Mononuclear cell (primary cell): ENCODE data around the gene RBM6. TPM values are rescaled to one million over a fixed set of nuclear protein-coding genes. Genes with fewer than 3 reads are reported as not detected.

Source experiments
- H3K27me3 ChIP-seq: 2 replicates; pipeline ENCODE4 v1.6.0; 2011; ENCODE audit warnings: low read length, control low read depth; ENCODE audit not compliant: insufficient read depth
- H3K4me1 ChIP-seq: 2 replicates; pipeline ENCODE4 v1.5.1; 2011; ENCODE audit warnings: mild to moderate bottlenecking, low read length, control low read depth; ENCODE audit not compliant: insufficient read depth
- H3K4me3 ChIP-seq: 2 replicates; pipeline ENCODE4 v1.5.1; 2011; ENCODE audit warnings: mild to moderate bottlenecking, low read length, moderate library complexity
- H3K9me3 ChIP-seq: 2 replicates; pipeline ENCODE4 v1.5.1; 2011; ENCODE audit warnings: low read depth, mild to moderate bottlenecking, control low read depth, low read length
- total RNA-seq: library from RNA; depleted of rRNA; stranded (reverse); fragments of >200 nt; gene quantifications from one replicate; pipeline ENCODE4 v1.2.3, GENCODE V29; 2012

Gene RBM6
- total RNA-seq, 1 donor = 59.0 TPM

DNA sequence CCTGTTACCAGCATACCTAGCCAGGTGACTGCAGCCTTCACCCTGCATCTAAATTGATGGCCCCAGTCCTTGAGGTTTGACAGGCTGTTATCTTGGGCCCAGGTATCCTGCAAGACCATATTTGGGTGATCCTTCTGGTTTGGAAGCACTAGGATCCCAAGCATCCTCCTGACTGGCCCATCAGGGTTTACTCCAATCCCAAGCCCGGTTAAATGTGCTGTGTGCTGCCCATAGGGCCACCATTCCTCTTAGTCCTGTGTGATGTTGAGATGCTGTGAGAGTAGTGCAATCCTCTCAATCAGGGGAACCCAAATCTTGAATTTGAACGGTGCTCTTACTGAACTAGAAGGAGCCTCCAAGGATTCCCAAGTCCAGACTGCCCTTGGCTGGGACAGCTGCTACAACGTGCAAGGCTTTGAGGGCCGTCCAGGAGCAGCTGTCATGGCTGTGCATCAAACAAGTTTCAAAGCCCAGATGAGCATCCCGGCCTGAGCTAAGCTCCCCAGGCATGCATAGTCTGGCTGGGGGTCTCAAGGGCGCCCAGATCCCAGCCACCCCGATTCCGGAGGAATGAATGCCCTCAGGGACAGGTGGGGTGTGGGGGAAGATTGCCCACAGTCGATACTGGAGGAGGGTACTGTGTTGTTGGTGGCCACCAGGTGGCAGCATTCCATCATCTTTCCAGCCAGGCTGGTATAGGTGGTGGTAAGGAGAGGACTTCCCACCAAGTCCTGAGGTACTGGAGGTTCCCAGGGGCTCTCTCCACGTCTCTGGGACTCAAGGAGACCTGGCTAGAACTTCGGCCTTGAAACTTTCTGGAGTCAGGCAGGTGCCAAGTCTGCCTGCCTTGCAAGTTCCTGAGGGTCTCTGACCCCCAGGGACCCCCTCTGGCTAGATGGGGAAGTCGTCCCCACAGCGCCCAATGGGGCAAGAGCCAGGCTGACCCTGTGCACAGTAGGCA lies 181.4 kb downstream of the RBM6 start:
- Histone ChIP-seq H3K9me3 (no peaks in the 10 kb centered on the region), H3K27me3 (no peaks in the 10 kb centered on the region), H3K4me3 (no peak overlapping the region), H3K4me1 (no peaks in the 10 kb centered on the region)

DNA sequence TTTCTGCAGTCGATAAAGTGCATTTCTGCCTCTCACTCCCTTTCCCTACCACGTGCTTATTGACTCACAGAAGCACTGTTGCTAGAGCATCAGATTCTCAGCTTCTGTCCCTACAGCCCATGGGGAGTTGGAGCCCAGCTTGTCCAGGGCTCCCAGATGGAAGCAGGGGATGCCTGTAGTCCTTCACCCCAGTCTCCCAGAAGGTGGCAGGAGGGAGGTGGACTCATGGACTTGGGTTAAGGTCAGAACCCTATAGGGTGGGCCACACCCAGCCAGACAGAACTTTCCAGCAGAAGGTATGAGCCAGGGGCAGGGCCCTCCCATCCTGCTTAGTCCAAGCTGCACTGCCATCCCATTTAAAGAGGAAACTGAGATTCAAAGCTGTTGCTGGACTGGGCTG lies 182.1 kb downstream of the RBM6 start:
- H3K9me3 ChIP-seq = no peaks in the 10 kb centered on the region
- no peaks in the 10 kb centered on the region for H3K27me3 ChIP-seq
- no peak overlapping the region for H3K4me3 ChIP-seq
- no peaks in the 10 kb centered on the region for H3K4me1 ChIP-seq

DNA sequence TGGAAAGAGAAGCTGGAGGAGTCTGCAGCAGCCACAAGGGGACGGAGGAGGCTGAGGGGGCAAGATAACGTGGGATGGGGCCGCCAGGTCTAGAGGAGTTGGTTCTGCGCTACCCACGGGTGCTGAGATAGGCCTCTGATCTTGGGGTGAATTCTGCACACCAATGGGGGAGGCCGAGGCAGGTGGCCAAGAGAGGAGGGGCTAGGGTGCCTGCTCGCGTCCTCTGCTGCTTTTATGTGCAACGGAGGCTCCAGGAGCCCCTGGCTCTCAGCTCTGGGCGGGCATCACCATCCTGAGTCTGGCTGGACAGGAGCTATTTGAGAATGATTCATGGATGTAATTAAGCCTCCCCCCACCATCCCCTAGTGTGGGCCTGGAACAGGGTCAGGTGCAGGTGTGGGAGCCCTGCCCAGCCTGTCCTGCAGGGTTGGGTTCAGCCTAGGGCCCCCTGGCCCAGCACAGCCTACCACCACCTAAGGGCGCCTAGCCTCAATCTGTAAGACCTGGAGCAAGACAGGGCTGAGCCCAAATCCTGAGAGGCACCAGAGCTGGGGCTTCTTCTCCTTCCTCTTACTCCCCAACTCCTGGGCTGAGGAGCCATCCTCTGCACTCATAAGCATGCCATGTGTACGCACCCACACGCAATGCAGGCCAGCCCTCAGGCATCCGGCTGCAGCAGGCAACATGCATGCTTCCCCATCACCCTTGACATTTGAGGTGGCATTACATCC lies 182.9 kb downstream of the RBM6 start:
- Histone ChIP-seq H3K4me1 (no peaks in the 10 kb centered on the region), H3K4me3 (no peak overlapping the region), H3K9me3 (no peaks in the 10 kb centered on the region), H3K27me3 (no peaks in the 10 kb centered on the region)

DNA sequence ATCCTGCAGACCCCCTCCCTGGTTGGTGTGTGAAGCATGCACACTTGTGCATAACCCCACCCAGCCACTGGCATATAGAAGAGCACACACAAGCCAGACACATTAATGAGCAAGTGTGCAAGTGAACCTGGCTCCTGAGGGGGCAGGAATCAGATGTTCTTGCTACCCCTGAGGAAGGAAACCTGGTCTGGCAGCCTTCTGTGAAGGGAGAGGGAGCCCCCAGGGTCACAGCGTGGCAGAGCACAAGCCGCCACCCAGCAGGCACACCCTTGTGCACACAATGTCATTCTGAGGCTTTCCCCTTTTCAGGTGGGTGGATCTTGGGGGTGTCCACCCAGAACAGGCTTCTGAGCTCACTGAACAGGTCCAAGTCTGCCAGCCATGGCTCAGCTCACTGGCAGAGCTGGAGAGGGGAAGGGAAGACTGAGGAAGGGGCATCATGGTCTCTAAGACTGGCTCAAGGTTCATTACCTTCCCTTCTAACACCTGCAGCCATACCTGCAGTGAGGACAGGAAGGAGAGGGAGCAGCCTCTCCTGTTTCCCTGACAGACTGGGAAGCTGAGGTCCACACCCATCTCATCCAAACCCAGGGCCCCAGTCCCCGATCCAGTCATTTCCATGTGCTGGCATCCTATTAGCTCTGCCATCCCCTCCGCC lies 183.6 kb downstream of the RBM6 start:
- Histone ChIP-seq H3K4me3 (no peak overlapping the region), H3K27me3 (no peaks in the 10 kb centered on the region), H3K4me1 (no peaks in the 10 kb centered on the region), H3K9me3 (no peaks in the 10 kb centered on the region)

DNA sequence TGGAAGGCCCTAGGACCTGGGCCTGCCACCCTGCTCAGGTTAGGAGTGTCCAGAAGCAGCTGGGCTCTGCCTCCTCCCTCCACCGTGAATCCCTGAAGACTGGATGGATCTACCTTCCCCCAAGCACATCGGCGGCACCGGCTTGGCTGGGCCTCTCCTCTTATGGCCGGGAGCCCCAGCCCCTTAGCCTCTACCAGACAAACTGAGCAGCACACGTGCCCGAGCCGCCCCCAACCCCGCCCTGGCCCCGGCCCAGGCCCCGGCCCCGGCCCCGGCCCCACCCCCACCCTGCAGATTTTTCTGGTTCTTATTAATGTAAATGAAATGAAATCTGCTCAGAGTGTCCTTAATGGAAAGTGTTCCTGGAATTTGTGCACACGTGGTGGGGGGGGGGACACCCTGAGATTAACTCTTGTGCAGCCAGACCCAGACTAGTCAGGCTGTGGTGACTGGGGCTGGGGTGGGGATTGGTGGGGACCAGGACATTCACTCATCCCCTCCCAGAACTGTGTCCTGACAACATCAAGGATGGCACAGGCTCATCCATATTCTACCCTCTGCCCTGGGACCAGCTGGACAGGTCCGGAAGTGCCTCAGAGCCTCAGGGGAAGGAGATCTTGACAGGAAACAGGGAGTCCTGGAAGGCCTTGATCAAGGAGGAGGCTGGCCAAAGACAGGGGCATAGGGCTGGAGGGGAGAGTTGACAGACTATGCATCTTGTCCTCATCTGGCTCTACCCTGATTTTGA lies 184.3 kb downstream of the RBM6 start:
- H3K9me3 ChIP-seq = no peaks in the 10 kb centered on the region

DNA sequence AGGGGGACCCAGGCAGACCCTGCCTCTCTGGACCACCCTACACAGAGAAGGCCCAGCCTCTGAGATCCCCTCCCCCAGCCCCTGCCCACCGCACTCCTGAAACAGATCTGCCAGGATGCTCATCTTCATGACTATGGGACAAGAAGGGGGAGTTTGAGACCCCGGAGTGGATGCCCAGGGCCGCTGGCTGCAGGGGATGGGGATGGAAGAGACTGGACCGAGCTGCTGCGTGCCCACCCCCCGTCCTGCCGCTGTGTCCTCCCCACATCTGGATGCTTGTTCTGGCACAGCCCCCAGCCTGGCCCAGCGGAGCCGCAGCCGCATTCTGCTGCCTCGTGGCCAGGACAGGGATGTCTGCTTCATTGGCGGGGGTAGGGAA lies 184.8 kb downstream of the RBM6 start:
- Histone ChIP-seq H3K9me3 (no peaks in the 10 kb centered on the region), H3K4me1 (no peaks in the 10 kb centered on the region)

More for the DNA sequence above, 184.3 kb downstream of the RBM6 start:
- Histone ChIP-seq H3K27me3 (no peaks in the 10 kb centered on the region), H3K4me3 (no peak overlapping the region), H3K4me1 (no peaks in the 10 kb centered on the region)

DNA sequence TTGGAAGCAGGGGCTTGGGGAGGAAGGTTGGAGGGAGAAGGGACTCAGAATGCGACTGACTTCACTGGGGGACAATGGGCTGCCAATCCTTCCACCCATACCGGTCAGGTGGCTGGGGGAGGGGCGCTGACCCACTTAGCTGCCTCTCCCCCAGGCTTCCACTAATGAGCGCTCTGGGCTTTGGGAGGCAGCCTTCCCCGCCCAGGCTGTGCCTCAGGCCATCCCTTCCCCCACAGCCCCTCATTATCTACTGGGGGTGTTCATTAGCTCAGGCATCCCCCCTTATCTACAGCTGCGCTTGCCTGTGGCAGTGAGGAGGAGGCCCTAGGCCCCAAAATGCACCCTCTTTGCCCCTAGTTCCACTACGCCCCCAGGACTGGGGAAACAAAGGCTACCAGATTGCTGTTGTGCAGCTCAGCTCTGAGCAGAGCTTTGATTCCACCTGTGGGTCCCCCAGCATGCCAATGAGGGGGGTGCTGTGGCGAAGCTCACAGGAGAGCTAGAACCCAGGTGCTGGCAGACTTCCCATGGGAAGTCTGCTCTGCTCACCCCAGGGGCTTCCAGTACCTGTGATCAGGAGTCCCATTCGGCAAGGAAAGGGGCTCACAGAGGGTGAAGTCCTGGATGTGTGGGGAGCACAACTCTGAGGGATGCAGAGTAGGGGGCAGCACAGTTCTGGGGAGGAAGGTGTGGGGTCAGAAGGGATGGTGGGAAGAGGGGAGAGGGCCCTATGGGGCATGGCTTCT lies 185.8 kb downstream of the RBM6 start:
- no peaks in the 10 kb centered on the region for H3K4me1 ChIP-seq
- H3K27me3 ChIP-seq = no peaks in the 10 kb centered on the region
- no peak overlapping the region for H3K4me3 ChIP-seq

More for the DNA sequence above, 184.8 kb downstream of the RBM6 start:
- Histone ChIP-seq H3K27me3 (no peaks in the 10 kb centered on the region), H3K4me3 (no peak overlapping the region)

DNA sequence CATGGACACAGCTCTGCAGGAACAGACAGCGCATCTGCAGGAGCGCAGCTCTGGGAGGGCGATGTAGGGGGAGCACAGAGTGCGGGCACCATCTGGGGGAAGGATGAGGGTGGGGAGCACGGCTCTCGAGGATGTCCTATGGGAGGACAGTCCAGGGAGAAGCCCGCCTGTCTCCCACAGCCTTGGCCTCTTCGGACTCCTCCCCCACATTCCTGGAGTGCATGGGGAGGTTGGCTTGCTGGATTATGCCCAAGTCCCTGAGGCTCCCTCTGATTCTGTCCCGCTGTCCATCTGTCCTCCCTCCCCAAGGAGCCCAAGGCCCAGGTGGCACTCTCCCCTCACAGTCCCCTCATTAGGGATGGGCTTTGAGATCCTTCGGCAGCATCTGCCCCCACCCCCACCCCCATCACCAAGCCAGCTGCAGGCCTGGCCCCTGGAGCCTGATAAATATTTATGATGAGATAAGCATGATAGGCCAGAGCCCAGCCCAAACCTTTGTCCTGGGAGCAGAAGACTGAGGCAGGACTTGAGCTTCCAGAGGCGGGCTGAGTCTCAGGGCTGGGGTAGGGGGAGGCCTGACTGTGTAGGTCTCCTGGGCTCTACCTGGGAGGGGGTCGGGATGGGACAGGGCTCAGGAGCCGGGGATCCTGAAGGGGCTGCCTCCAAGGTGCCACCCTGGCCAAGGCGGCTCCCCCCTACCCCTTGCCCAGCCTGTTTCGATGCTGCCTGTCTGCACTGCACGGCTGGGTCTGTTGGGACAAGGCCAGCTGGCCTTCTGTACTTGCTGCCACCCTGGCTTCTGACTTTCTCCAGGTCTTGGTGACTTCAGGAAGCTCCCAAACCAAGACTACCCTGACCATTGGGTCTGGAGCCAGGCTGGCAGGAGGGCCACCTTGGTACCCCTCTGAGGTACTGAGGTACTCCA lies 186.6 kb downstream of the RBM6 start:
- Histone ChIP-seq H3K4me3 (no peak overlapping the region), H3K4me1 (no peaks in the 10 kb centered on the region), H3K9me3 (no peaks in the 10 kb centered on the region), H3K27me3 (no peaks in the 10 kb centered on the region)

More for the DNA sequence above, 185.8 kb downstream of the RBM6 start:
- no peaks in the 10 kb centered on the region for H3K9me3 ChIP-seq

Other genes with a start within 250 kb of the RBM6 start
- 3.8 TPM for gene AMIGO3, start 220.5 kb upstream of the RBM6 start, total RNA-seq
- gene GMPPB, start 216.2 kb upstream of the RBM6 start, total RNA-seq = 13.3 TPM
- gene IP6K1, start 153.6 kb upstream of the RBM6 start, total RNA-seq = 31.7 TPM
- gene CDHR4, start 140.3 kb upstream of the RBM6 start, total RNA-seq = not detected
- 1.5 TPM for gene INKA1, start 136.9 kb upstream of the RBM6 start, total RNA-seq
- 57.9 TPM for gene UBA7, start 126.2 kb upstream of the RBM6 start, total RNA-seq
- gene TRAIP, start 83.6 kb upstream of the RBM6 start, total RNA-seq = 3.3 TPM
- not detected for gene CAMKV, start 70.2 kb upstream of the RBM6 start, total RNA-seq
- 0.10 TPM for gene MST1R, start 36.3 kb upstream of the RBM6 start, total RNA-seq
- 0.73 TPM for gene MON1A, start 10.3 kb upstream of the RBM6 start, total RNA-seq
- 375 TPM for gene RBM5, start 148.8 kb downstream of the RBM6 start, total RNA-seq
- 0.42 TPM for gene SEMA3F, start 215.2 kb downstream of the RBM6 start, total RNA-seq